Gastrocnemius medialis (tissue), 4 donors: ENCODE results near the gene ABTB2.

Experiments used
- CTCF ChIP-seq, 5 experiments: fragments of 450-650 bp in 3 of 5; fragments of 200-600 bp in 2 of 5; sonication (generic) in 2 of 5; IDR thresholded peaks in 4 of 5; conservative IDR thresholded peaks in 1 of 5; 1 replicate in 4 of 5; 2 replicates in 1 of 5; pipeline ENCODE4 v1.5.1; 2016 to 2019; ENCODE audit warnings: antibody characterized with exemption in 5 of 5, mild to moderate bottlenecking in 3 of 5, moderate library complexity in 3 of 5
- POLR2A ChIP-seq, 2 donors: fragments of 450-650 bp; IDR thresholded peaks; one replicate each; pipeline ENCODE4 v1.6.1; 2017; ENCODE audit warnings: antibody characterized with exemption in 2 of 2, mild to moderate bottlenecking in 2 of 2, moderate library complexity in 2 of 2

DNA sequence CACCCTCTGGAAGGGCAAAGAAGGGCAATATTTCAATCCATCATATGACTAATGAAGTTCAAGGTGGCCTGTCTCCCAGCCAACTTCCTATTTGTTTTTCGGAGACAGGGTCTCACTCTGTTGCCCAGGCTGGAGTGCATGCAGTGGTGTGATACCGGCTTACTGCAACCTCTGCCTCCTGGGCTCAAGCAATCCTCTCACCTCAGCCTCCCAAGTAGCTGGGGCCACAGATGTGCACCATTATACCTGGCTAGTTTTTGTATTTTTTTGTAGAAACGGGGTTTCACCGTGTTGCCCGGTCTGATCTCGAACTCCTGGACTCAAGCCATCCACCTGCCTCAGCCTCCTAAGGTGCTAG lies 13.4 kb downstream of the ABTB2 start:
- TF ChIP-seq CTCF (IDR thresholded peaks at IDR 0.05 in 4 of 5, conservative IDR thresholded peaks at IDR 0.05 in 1 of 5): no peak
- TF ChIP-seq POLR2A (IDR thresholded peaks at IDR 0.05): no peak
